Fibroblast of lung (primary cell): Measurements from ENCODE around the gene GSTM3.

Experiments used
- CTCF ChIP-seq, 2 donors: IDR thresholded peaks in 1 of 2; conservative IDR thresholded peaks in 1 of 2; 1 replicate in 1 of 2; 2 replicates in 1 of 2; pipeline ENCODE4 v1.5.1; 2011 to 2012; ENCODE audit warnings: low read length in 2 of 2, control low read depth in 1 of 2, inconsistent platforms in 1 of 2, low read depth in 1 of 2, mild to moderate bottlenecking in 1 of 2
- EZH2 ChIP-seq: IDR thresholded peaks from 2 replicates; pipeline ENCODE4 v1.5.1; 2012; ENCODE audit warnings: low read length, control low read depth, mild to moderate bottlenecking; ENCODE audit errors: missing control alignments

GRCh38 chr1:109691759-109692158 is 49.1 kb downstream of the GSTM3 start:
- TF ChIP-seq CTCF (conservative IDR thresholded peaks at IDR 0.05 in 1 of 2, IDR thresholded peaks at IDR 0.05 in 1 of 2; ENCODE audit: low read depth in 1 of 2, low read length in 2 of 2): no peak
- TF ChIP-seq EZH2: no peak
